GM11168 (cell line): Measurements from ENCODE around the gene UCHL3.

Source experiments
- in situ Hi-C: fragments of 300-500 bp; cut with MboI; formaldehyde crosslinking; loops from one replicate; pipeline ENCODE4 v1.12.0; 2022; ENCODE audit warnings: low sequenced_read_pairs; ENCODE audit not compliant: unreplicated experiment

UCHL3 gene

GRCh38 chr13:75545386-75545785 lies 4.2 kb upstream of the UCHL3 start:
- in situ Hi-C loops, result loop anchor here (10.0 kb wide), 1 partner anchor 171 kb away; no protein-coding TSS in a partner anchor

- in situ Hi-C loops, result loop anchor here (10.0 kb wide), 1 partner anchor 173 kb away; no protein-coding TSS in a partner anchor
Measured at GRCh38 chr13:75547917-75548316, 1.7 kb upstream of the UCHL3 start.

- in situ Hi-C loops, result no loop called here
Measured at GRCh38 chr13:75550159-75550567, 572 bp downstream of the UCHL3 start.

GRCh38 chr13:75554464-75554863 lies 4.9 kb downstream of the UCHL3 start:
- in situ Hi-C loops, result no loop called here

GRCh38 chr13:75554981-75555380 lies 5.4 kb downstream of the UCHL3 start:
- in situ Hi-C loops, result no loop called here

- in situ Hi-C loops, result no loop called here
Measured at GRCh38 chr13:75555836-75556235, 6.2 kb downstream of the UCHL3 start.

- in situ Hi-C loops, result no loop called here
Measured at GRCh38 chr13:75556961-75557360, 7.4 kb downstream of the UCHL3 start.

GRCh38 chr13:75558145-75558840 lies 8.7 kb downstream of the UCHL3 start:
- in situ Hi-C loops, result no loop called here

GRCh38 chr13:75566658-75567057 lies 17.1 kb downstream of the UCHL3 start:
- in situ Hi-C loops, result no loop called here

GRCh38 chr13:75569576-75569975 lies 20.0 kb downstream of the UCHL3 start:
- in situ Hi-C loops, result no loop called here

- in situ Hi-C loops, result no loop called here
Measured at GRCh38 chr13:75579529-75579928, 29.9 kb downstream of the UCHL3 start.

- in situ Hi-C loops, result no loop called here
Measured at GRCh38 chr13:75581874-75582640, 32.5 kb downstream of the UCHL3 start.

GRCh38 chr13:75583091-75583490 lies 33.5 kb downstream of the UCHL3 start:
- in situ Hi-C loops, result no loop called here

GRCh38 chr13:75585153-75585552 lies 35.6 kb downstream of the UCHL3 start:
- in situ Hi-C loops, result no loop called here

- in situ Hi-C loops, result no loop called here
Measured at GRCh38 chr13:75587679-75588078, 38.1 kb downstream of the UCHL3 start.

GRCh38 chr13:75596657-75597182 lies 47.1 kb downstream of the UCHL3 start:
- in situ Hi-C loops, result no loop called here

GRCh38 chr13:75600371-75600770 lies 50.8 kb downstream of the UCHL3 start:
- in situ Hi-C loops, result no loop called here

- in situ Hi-C loops, result no loop called here
Measured at GRCh38 chr13:75603038-75603437, 53.4 kb downstream of the UCHL3 start.

GRCh38 chr13:75607447-75607846 lies 57.9 kb downstream of the UCHL3 start:
- in situ Hi-C loops, result no loop called here

GRCh38 chr13:75610466-75610865 lies 60.9 kb downstream of the UCHL3 start:
- in situ Hi-C loops, result no loop called here

- in situ Hi-C loops, result no loop called here
Measured at GRCh38 chr13:75612354-75612753, 62.8 kb downstream of the UCHL3 start.
